ENCODE data around the gene PROS1. TPM values are rescaled to one million over a fixed set of nuclear protein-coding genes. Genes with fewer than 3 reads are reported as not detected.

The PROS1 gene
- total RNA-seq, 1 donor from 2014 or later = 10.0 TPM

DNA sequence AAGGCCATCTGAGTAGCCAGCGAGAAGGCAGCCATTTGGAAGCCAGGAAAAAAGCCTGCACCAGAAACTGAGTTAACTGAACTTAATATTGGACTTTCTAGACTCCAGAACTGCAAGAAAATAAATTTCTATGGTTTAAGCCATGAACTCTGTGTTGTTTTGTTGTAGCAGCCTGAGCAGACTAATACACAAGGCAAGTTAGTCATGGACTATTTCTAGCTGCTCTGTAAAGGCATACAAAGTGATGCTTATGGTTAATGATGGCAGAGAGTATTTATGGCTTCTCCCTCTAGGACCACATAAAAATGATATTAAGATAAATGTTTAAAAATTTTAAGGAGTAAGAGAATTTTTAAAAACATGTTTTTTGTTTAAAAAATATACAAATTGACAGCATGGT, 37.1 kb downstream of the PROS1 start:
- no peak overlapping the region for H3K4me3 ChIP-seq (ENCODE audit: low read depth, low read length)
- DNase-seq (ENCODE audit: low read depth) = no peak
- TF ChIP-seq, protein P1, sequence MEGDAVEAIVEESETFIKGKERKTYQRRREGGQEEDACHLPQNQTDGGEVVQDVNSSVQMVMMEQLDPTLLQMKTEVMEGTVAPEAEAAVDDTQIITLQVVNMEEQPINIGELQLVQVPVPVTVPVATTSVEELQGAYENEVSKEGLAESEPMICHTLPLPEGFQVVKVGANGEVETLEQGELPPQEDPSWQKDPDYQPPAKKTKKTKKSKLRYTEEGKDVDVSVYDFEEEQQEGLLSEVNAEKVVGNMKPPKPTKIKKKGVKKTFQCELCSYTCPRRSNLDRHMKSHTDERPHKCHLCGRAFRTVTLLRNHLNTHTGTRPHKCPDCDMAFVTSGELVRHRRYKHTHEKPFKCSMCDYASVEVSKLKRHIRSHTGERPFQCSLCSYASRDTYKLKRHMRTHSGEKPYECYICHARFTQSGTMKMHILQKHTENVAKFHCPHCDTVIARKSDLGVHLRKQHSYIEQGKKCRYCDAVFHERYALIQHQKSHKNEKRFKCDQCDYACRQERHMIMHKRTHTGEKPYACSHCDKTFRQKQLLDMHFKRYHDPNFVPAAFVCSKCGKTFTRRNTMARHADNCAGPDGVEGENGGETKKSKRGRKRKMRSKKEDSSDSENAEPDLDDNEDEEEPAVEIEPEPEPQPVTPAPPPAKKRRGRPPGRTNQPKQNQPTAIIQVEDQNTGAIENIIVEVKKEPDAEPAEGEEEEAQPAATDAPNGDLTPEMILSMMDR (conservative IDR thresholded peaks at IDR 0.05; ENCODE audit: low read depth, low read length) = no peak

DNA sequence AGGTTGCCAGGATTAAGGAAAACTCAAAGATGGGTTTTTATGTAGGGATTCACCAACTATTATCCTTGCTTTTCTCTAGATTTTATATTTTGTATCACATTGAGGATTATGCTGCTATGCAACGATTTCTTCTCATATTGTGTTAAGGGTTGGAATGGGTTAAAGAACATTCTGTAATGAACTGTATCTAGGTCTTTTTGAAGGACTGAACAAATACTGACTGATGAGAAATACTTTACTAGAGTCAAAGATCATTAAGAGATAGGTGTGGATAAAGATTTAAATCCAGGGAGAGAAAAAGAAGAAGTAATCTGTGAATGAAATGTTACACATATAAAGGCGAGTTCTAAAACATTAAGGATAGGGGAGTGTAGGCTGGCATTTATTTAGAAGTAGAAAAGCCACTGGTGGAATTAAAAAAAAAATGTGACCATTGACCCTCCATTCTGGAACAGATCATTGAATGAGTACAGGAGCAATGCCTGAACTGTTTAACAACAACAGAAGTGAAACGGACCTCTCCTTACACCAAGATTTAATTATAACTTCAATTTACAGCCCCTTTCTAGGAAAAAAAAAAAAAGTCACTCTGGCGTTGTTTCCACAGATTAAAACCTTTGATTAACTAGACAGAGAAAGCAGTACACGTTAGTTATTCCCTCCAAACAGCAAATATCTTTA, 39.2 kb downstream of the PROS1 start:
- DNase-seq (ENCODE audit: low read depth) = no peak
- TF ChIP-seq, protein P1 (conservative IDR thresholded peaks at IDR 0.05; ENCODE audit: low read depth, low read length) = no peak
- H3K4me3 ChIP-seq (ENCODE audit: low read depth, low read length) = no peak overlapping the region

DNA sequence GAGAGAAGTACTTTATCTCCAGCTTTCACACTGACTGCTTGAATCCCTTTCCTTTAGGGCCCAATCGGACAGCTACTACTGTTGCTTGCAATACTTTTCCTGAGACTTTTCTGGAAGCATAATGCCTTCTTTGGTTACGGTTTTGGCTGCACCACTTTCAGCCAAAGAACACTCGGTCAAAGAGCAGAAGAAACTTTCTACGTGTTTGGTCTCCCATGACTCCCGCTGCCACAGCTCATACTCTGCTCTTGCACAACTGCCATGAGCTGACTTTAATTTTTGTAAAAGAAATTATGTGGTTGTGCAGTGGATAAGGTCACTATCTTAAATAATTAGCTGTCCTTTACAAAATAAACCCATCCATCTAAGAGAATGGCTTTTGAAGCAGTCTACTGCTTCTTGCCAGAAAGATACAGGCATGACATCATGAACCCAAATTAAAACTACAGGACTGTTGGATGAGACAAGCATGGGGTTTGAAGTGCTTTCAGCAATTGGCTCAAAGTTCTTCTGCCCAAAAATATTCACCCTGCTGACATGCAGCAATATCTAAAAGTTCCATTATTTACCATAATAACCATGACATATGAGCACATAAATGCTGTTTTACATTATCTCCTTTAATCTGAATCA, 42.0 kb downstream of the PROS1 start:
- DNase-seq (ENCODE audit: low read depth) = no peak
- H3K4me3 ChIP-seq (ENCODE audit: low read depth, low read length) = no peak overlapping the region

DNA sequence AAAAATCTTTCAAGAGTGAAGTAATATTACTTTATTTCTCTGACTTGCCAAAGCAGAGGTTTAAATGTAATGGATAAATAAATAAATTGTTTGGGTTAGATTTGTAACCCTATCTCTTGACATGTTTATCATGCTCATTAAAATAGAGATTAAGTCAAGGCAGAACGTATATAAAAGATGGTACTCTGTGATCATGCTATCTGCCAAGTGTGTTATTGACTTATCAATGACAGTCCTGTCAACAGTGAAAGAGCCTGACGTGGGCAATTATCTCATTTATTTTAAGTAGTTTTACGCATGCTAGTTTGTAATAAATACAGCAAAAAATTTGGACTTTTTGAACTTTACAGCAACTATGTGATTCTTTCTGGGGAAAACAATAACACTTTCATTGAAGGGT, 43.7 kb downstream of the PROS1 start:
- no peak for DNase-seq (ENCODE audit: low read depth)
- no peak overlapping the region for H3K4me3 ChIP-seq (ENCODE audit: low read depth, low read length)
- TF ChIP-seq, protein P1 (conservative IDR thresholded peaks at IDR 0.05; ENCODE audit: low read depth, low read length) = no peak

More for the DNA sequence above, 42.0 kb downstream of the PROS1 start:
- TF ChIP-seq, protein P1 (conservative IDR thresholded peaks at IDR 0.05; ENCODE audit: low read depth, low read length) = no peak

DNA sequence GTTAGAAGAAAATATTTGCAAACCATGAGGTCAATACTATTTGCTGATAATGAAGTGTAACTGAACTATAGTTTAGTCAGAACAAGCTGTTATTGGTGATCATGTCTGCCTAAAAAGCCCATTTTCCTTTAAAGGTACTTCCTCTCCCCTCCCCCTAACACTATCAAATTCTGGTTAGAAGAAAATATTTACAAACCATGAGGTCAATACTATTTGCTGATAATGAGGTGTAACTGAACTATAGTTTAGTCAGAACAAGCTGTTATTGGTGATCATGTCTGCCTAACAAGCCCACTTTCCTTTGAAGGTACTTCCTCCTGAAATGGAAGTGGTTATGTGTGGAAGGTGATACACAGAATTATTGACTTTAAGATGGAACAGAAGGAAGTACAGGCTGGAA, 46.9 kb downstream of the PROS1 start:
- no peak overlapping the region for H3K4me3 ChIP-seq (ENCODE audit: low read depth, low read length)
- TF ChIP-seq, protein P1 (conservative IDR thresholded peaks at IDR 0.05; ENCODE audit: low read depth, low read length) = no peak
- no peak for DNase-seq (ENCODE audit: low read depth)

DNA sequence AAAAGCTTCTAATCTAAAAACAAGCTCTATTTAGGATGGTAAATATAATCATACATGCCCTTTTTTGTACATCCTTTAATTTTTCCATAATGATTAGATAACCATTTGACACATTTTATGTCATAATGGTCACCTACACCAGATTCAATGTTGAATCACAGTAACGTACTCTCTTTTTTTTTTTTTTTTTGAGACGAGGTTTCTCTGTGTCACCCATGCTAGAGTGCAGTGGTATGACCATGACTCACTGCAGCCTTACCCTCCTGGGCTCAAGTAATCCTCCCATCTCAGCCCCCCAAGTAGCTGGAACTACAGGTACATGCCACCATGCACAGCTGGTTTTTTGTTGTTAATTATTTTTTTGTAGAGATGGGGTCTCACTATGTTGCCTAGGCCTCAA, 49.2 kb downstream of the PROS1 start:
- no peak for DNase-seq (ENCODE audit: low read depth)
- H3K4me3 ChIP-seq (ENCODE audit: low read depth, low read length) = no peak overlapping the region

More for the DNA sequence above, 49.2 kb downstream of the PROS1 start:
- TF ChIP-seq, protein P1 (conservative IDR thresholded peaks at IDR 0.05; ENCODE audit: low read depth, low read length) = no peak
